Measurements from ENCODE around the gene SLC22A23. TPM values are rescaled to one million over a fixed set of nuclear protein-coding genes. Genes with fewer than 3 reads are reported as not detected.

The SLC22A23 gene, protein sequence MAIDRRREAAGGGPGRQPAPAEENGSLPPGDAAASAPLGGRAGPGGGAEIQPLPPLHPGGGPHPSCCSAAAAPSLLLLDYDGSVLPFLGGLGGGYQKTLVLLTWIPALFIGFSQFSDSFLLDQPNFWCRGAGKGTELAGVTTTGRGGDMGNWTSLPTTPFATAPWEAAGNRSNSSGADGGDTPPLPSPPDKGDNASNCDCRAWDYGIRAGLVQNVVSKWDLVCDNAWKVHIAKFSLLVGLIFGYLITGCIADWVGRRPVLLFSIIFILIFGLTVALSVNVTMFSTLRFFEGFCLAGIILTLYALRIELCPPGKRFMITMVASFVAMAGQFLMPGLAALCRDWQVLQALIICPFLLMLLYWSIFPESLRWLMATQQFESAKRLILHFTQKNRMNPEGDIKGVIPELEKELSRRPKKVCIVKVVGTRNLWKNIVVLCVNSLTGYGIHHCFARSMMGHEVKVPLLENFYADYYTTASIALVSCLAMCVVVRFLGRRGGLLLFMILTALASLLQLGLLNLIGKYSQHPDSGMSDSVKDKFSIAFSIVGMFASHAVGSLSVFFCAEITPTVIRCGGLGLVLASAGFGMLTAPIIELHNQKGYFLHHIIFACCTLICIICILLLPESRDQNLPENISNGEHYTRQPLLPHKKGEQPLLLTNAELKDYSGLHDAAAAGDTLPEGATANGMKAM
- 0.87 TPM for polyA plus RNA-seq (2012; ENCODE audit: missing spikeins)

DNA sequence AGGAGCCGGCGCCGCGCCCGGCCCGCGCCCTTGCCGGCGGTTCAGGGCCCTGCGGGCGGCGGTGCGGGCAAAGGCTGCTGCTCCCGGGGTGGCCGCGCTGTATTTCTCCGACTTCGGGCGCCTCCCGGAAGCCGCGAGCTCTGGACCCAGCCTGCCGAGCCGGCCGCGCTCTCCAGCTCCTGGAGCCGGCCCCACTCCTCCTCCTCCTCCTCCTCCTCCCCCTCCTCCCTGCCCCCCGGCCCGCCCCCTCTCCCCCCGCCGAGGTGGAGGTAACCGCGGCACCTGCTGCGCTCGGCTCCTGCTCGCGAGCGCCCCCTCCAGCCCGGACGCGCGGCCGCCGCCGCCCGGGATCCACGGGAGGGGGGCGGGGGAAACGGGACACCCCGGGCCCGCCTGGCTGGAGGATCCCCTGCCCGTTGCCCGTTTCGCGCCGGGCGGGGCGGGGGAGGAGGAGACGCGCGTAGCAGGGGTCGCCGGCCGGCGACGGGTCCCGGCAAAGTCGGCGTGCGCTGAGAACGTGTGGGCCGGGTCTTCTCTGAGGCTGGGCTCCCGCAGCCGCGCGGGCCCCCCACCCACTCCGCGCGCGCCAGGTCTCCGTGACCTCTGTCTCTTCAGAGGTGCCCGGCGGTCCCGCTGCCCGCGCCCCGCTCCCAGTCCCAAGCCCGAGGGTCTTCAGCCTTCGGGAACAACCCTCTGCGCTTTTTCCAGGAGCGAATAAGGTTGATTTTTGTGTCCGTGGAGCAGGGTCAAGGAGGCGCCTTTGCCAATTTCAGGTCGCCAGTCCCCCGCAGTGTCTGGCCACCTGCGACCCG, at the start of gene SLC22A23:
Gene SLC22A23, minus strand, starts transcription at position 153 of the 812 bp plus-strand sequence. CDS start 491 bp downstream, outside the sequence.
- peak; percentile 88 for DNase-seq (ENCODE audit: insufficient read length)
- TF ChIP-seq TAF1 (IDR thresholded peaks at IDR 0.05; ENCODE audit: borderline replicate concordance, low read depth, low read length) (no peak), POLR2AphosphoS5 (IDR thresholded peaks at IDR 0.05; ENCODE audit: low read depth, low read length) (no peak)

DNA sequence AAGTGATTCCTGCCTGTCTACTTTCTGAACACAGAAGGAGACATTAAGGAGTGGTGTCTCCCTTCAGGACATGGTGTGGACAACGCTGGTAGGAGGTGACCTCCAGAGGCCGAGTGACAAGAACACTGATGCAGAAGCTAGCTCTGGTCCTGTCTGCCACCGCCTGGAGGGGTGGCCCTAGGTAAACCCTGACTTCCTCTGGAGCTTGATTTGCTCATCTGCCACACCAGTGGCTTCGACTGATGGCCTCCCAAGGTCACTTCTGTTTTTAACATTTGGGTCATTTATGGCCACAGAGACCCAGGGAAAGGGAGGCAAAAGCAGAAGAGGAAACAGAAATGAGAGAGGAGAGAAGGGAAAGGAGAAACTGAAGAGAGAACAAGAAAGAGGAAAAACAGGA, 49.4 kb upstream of the SLC22A23 start:
- DNase-seq (ENCODE audit: insufficient read length) = no peak
- FAIRE-seq = no peak
- TF ChIP-seq POLR2AphosphoS5 (IDR thresholded peaks at IDR 0.05; ENCODE audit: low read depth, low read length) = no peak
- no peak for TF ChIP-seq POLR2A (IDR thresholded peaks at IDR 0.05; ENCODE audit: low read depth, low read length)
- TF ChIP-seq TAF1 (IDR thresholded peaks at IDR 0.05; ENCODE audit: borderline replicate concordance, low read depth, low read length) = no peak

More for the DNA sequence above, at the start of gene SLC22A23:
- FAIRE-seq = no peak

DNA sequence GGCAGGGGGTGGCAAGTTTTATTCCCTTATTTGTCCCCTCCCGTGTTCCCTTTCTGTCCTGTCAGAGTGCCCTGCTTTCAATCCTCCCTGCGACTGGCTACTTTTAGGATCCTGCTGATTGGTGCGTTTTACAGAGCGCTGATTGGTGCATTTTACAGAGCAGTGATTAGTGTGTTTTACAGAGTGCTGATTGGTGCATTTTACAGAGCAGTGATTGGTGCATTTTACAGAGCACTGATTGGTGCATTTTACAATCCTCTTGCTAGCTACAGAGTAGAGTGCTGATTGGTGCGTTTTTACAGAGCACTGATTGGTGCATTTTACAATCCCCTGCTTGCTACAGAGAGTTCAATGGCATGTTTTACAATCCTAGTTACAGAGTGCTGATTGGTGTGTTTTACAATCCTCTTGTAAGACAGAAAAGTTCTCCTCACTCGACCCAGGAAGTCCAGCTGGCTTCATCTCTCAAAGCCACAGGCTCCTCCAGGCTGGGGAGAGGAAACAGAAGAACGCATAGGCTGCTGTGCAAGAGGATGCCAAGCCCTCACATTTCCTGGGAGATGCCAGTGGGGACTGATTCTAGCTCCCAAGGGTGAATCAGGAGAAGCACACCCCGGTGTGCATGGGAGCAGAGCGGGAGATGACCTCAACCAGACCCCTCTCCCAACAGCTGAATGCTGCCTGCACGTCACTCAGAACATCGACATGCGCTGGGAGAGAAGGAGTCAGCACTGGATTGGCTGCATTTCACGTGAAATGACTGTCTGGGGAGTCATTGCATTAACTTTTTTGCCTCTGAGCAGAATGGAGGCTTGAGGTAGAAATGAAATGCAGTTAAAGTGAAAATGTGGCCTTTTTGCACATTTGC, 48.3 kb upstream of the SLC22A23 start:
- TF ChIP-seq TAF1 (IDR thresholded peaks at IDR 0.05; ENCODE audit: borderline replicate concordance, low read depth, low read length) = no peak
- DNase-seq (ENCODE audit: insufficient read length) (no peak), FAIRE-seq (no peak)

DNA sequence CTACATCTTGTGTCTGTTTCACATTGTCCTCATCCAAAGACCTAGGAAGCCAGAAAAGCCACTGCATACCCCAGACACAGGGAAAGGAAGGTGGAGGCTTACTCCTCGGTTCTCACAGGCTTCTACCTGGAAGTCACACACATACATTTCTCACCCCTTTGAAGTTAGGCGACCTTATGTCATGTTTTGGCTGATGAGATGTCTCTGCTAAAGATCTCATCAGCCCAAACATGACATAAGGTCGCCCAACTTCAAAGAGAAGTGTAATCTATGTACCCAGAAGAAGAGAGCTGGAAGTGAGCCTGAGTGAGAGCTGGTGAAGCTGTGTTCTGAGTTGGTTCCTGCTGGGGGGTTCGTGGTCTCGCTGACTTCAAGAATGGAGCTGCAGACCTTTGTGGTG, 47.5 kb upstream of the SLC22A23 start:
- TF ChIP-seq TAF1 (IDR thresholded peaks at IDR 0.05; ENCODE audit: borderline replicate concordance, low read depth, low read length) (no peak), POLR2A (IDR thresholded peaks at IDR 0.05; ENCODE audit: low read depth, low read length) (no peak)
- DNase-seq (ENCODE audit: insufficient read length) (no peak), FAIRE-seq (no peak)

DNA sequence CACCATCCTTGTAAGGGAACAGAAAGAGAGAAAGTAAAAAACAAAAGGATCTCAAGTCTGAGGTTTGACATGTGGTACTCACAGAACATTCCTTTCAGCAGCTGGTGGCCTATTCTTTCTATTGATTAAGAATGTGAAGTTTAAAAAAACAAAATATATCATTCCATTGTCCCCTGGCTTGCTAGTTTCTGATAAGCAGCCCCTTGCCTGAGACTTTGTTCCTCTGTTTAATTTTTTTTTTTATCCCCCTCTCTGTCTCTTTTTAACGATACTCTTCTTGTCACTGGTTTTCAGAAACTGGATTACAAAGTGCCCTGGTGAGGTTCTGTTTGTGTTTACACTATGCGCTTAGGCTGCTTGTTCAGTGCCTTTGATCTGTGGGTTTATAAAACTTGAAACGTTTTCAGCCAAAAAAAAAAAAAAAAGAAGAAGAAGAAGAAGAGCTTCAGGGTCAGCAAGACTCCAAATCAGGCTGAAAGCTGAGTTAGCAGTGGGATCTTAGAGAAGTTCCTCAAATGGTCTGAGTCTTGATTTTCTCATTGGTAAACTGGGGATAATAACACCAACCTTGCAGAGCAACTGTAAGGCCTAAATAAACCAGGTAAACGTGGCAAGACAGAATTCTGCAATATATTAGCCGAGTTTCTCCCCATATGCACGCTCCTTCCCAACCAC, 45.1 kb upstream of the SLC22A23 start:
- FAIRE-seq = no peak
- TF ChIP-seq POLR2AphosphoS5 (IDR thresholded peaks at IDR 0.05; ENCODE audit: low read depth, low read length) = no peak
- no peak for TF ChIP-seq TAF1 (IDR thresholded peaks at IDR 0.05; ENCODE audit: borderline replicate concordance, low read depth, low read length)
- TF ChIP-seq POLR2A (IDR thresholded peaks at IDR 0.05; ENCODE audit: low read depth, low read length) = no peak
- DNase-seq (ENCODE audit: insufficient read length) = no peak

DNA sequence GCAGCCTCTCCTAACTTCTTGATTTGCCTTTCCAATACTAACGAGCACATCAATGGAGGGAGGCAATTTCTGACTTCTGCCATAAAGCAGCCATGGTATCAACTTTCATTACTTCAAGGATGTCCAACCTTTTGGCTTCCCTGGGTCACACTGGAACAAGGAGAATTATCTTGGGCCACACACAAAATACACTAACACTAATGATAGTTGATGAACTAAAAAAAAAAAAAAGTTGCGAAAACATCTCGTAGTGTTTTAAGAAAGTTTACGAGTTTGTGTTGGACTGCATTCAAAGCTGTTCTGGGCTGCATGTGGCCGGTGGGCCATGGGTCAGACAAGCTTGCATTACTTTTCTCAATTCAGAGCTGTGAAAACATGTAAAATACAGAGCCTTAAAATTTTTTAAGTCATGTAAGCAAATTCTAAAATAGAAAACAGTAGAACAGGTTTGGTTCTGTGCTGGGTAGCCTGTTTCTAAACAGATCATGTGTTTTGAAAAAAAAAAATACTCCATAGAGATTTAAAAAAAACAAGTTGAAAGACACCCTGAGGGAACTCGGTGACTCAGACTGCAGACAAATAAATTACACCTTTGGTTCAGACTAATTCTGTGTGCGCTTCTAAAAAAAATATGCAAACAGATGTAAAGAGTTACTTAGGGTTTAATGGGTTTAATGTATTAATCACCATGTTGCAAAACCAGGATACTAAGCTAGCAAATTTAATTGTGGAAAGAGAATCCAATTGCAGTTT, 43.6 kb upstream of the SLC22A23 start:
- no peak for DNase-seq (ENCODE audit: insufficient read length)
- no peak for FAIRE-seq
- TF ChIP-seq POLR2A (IDR thresholded peaks at IDR 0.05; ENCODE audit: low read depth, low read length) = no peak
- no peak for TF ChIP-seq TAF1 (IDR thresholded peaks at IDR 0.05; ENCODE audit: borderline replicate concordance, low read depth, low read length)
- no peak for TF ChIP-seq POLR2AphosphoS5 (IDR thresholded peaks at IDR 0.05; ENCODE audit: low read depth, low read length)

DNA sequence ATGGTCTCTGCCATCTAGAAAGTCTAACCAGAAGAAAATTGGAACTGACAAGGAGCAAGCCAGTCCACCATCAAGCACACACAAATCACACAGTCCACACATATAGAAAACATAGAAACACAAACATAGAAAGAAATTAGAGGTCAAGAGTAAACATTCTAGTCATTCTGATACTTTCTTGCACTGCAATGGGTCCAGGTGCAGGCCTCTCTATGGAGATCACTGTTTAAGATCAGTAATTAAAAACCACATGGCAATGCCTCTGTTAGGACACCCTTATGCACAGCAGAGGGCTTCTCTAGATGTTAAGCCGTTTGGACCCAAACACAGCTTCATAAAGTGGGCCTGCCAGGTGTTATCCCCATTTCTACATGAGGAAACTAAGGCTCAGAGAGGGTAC, 42.8 kb upstream of the SLC22A23 start:
- no peak for DNase-seq (ENCODE audit: insufficient read length)
- TF ChIP-seq TAF1 (IDR thresholded peaks at IDR 0.05; ENCODE audit: borderline replicate concordance, low read depth, low read length) = no peak
- no peak for TF ChIP-seq POLR2AphosphoS5 (IDR thresholded peaks at IDR 0.05; ENCODE audit: low read depth, low read length)
- no peak for TF ChIP-seq POLR2A (IDR thresholded peaks at IDR 0.05; ENCODE audit: low read depth, low read length)
- FAIRE-seq = no peak

DNA sequence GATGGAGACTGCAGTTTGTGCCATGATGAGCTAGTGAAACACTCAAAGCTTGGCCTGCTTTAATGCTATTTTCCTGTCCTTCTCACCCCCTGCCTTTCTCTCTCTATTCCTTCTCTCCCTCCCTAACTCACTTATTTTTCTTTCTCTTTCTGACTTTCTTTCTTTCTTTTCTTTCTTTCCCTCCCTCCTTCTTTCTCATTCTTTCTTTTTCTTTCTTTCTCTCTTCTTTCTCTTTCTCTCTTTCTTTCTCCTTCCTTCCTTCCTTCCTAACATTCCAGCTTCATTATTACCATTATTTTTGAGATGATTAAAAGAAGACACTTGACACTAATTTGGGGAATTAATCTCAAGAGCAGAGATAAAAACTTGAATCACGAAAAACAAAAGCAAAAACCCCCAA, 39.5 kb upstream of the SLC22A23 start:
- DNase-seq (ENCODE audit: insufficient read length) (no peak), FAIRE-seq (no peak)
- TF ChIP-seq POLR2A (IDR thresholded peaks at IDR 0.05; ENCODE audit: low read depth, low read length) (no peak), POLR2AphosphoS5 (IDR thresholded peaks at IDR 0.05; ENCODE audit: low read depth, low read length) (no peak), TAF1 (IDR thresholded peaks at IDR 0.05; ENCODE audit: borderline replicate concordance, low read depth, low read length) (no peak)

DNA sequence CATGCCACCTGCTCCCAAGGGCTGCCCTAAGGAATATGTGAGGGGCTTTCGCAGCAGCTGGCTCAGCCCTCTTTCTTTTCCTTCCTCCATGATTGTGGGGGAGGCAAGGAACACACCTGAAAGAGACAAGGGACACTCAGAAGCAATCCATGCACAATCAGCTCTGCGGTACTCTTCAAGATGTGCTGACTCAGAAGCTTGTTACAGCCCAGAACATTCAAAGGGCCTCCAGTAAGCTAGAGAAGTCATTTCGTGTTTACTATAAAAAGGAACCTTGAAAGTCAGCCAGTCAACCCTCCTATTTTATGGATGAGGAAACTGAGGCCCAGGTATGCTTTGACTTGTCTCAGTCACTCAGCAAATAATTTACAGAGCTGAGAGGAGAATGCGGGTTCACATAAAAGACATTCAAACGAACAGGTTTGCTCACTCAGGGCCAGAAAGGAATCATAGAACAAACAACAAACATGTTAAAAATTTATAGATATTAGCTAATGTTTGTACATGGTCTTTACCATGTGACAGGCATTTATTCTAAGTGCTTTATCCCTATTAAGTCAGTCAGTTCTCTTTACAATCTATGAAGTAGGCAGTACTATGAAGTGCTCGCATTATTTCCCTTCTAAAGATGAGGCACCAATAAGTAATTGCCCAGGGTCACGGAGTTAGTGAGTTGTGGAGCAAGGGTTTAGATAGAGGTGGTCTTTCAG, 37.7 kb upstream of the SLC22A23 start:
- FAIRE-seq = no peak

More for the DNA sequence above, 37.7 kb upstream of the SLC22A23 start:
- no peak for TF ChIP-seq POLR2A (IDR thresholded peaks at IDR 0.05; ENCODE audit: low read depth, low read length)
- no peak for TF ChIP-seq TAF1 (IDR thresholded peaks at IDR 0.05; ENCODE audit: borderline replicate concordance, low read depth, low read length)
- no peak for TF ChIP-seq POLR2AphosphoS5 (IDR thresholded peaks at IDR 0.05; ENCODE audit: low read depth, low read length)
- DNase-seq (ENCODE audit: insufficient read length) = no peak

Data from GM12892 (cell line).